HTERT RPE-1 (cell line): Measurements from ENCODE around the gene ARHGAP19.
"Not testable (repeated sequence)": the region's sequence is repeated elsewhere in the genome, so short reads cannot be mapped to it uniquely, and the experiment has no call there.

Experiments
- in situ Hi-C: fragments of 300-500 bp; cut with MboI; formaldehyde crosslinking; loops from 4 replicates; pipeline ENCODE4 v1.14.3; 2020; ENCODE audit warnings: low sequenced_read_pairs

ARHGAP19 gene

DNA sequence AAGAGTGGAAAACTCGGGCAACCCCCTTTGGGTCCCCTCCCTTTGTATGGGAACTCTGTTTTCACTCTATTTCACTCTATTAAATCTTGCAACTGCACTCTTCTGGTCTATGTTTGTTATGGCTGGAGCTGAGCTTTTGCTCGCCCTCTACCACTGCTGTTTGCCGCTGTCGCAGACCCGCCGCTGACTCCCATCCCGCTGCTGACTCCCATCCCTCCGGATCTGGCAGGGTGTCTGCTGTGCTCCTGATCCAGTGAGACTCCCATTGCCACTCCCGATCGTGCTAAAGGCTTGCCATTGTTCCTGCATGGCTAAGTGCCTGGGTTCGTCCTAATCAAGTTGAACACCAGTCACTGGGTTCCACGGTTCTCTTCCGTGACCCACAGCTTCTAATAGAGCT, 2.4 kb downstream of the ARHGAP19 start:
- in situ Hi-C loops: not testable (repeated sequence)

DNA sequence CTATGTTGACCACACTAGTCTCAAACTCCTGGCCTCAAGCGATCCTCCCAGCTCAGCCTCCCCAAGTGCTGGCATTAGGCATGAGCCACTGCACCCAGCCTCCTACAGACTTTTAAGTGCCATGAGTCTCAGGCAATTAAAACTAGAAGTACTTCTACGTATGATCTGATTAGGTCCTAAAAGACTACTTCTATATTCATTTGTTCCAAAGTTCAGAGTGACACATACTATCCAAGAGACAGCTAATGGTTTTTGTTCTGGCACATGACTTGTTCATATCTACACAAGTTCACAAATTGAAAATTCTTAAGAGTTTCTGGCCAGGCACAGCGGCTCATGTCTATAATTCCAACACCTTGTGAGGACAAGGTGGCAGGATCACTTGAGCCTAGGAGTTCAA, 11.7 kb downstream of the ARHGAP19 start:
- in situ Hi-C loops: no loop called here

DNA sequence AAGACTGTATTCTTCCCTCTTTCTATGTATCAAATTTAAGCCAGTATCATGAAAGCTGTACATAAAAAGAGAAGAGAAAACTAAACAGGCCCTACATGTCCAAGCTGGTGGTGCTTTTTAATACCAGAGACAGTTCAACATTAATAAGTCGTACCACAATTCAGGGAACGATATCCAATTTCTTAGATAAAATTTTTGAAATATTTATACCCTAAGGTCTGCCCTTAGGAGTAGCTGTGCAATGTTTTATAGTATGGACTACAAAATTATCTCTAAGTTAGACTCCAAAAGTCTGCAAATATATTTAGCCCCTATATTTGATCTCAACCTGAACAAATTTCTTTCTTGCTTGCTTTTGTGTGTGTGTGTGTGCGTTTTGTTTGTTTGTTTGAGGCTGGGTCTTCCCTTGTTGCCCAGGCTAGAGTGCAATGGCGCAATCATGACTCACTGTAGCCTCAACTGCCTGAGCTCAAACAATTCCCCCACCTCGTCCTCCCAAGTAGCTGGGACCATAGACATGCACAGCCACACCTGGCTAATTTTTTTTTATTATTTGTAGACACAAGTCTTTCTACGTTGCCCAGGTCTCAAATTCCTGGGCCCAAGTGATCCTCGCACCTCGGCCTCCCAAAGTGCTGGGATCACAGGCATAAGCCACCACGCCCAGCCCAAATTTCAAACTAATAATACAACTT, 13.2 kb downstream of the ARHGAP19 start:
- in situ Hi-C loops: no loop called here

DNA sequence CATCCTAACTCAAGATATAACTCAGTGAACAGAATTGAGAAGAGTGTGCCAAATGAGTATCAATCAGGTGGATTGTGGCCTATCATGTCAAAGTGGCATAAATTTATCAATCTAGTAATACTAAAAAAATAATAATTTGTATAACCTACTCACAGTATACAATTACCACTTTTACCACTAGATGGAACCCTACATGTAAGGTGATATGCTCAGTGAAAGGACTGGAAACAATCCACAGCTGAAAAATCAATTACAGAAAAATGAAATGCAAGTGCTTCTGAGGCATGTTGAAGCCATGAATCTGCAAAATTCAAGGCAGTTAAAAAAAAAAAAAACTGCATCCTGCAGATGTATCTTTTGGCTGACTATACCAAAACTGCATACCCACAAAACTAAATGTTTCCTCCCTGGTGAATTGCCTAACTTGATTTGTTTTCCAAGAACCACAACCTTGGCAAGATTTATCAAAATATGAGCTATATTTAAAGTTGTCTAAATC, 13.9 kb downstream of the ARHGAP19 start:
- in situ Hi-C loops: no loop called here

DNA sequence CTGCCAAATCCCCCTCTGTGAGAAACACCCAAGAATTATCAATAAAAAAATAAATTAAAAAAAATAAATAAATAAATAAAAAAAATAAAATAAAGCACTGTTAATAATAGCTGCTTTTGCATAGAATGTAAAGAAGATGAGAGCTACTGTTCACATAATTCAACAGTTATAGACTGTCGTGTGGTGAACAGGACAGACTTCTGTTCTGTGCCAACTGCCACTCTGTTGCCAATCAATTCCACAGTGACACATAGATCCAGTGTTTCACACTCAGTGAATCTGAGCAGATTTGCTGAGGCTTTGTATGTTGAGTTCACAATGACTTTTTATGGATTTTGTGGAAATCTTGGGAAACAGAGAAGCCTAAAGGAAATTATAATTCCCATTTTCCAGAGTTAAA, 14.9 kb downstream of the ARHGAP19 start:
- in situ Hi-C loops: no loop called here

DNA sequence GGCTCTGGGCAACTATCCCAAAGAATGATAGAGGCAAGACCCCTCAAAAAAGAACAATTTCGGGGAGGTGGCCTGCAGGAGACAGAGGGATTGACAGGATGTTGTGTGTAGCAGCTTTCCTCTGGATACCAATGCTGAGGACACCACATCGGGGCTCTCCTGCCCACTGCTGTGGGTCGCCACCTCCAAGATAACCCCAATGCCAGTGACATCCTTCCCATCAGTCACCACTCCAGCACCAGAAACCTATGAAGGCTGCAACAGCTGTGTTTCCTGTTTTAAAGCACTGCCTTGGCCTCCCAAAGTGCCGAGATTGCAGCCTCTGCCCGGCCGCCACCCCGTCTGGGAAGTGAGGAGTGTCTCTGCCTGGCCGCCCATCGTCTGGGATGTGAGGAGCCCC, 17.6 kb downstream of the ARHGAP19 start:
- in situ Hi-C loops: no loop called here

DNA sequence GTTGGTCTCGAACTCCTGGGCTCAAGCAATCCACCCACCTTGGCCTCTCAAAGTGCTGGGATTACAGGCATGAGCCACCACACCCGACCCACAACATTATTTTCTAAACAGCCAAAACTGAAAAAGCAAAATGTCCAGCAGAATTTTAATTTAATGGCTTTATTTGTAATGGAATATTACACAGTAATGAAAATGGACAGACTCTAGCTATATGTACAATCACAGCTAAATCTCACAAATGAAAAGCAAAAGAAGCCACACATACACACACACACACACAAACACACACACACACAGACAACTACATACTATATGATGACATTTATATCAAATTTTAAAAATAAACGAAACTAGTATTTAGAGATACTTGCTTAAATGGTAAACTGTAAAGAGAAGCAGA, 18.7 kb downstream of the ARHGAP19 start:
- in situ Hi-C loops: no loop called here

DNA sequence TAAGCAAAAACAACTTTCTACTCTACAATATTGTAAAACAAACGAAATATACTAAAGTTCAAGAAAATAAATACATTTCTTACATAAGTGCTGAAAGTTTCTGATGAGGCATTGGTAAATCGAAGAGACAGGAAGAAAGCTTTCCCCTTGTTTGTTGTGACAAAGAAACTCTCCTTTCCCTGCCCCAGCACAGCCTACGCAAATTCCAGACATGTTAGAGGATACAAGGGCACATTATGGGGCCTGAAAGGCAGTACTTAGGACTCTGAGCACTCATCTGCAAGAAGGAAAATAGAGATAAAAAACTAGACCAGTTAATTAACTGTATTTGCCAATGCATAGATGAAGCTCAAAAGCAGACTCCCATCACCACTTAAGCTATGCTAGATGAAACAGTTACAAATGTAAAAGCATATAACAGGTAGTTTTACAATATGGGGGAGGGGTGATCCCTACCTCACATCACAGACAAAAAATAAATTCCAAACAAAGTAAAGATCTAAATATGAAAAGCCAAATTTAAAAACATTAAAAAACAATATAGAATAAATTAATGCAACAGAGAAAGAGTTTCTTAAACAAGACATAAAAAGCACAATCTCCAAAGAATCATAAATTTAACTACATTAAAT, 21.8 kb downstream of the ARHGAP19 start:
- in situ Hi-C loops: no loop called here

DNA sequence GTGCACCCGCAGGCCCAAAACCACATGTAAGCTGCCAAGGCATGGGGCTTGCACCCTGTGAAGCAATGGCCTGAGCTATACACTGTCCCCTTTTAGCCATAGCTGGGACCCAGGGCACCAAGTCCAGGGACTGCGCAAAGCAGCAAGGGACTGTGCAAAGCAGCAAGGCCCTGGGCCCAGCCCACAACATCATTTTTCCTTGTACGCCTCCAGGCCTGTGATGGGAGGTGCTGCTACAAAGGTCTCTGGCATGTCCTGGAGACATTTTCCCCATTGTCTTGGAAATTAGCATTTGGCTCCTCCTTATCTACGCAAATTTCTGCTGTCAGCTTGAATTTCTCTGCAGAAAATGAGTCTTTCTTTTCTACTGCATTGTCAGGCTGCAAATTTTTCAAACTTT, 24.8 kb downstream of the ARHGAP19 start:
- in situ Hi-C loops: no loop called here

DNA sequence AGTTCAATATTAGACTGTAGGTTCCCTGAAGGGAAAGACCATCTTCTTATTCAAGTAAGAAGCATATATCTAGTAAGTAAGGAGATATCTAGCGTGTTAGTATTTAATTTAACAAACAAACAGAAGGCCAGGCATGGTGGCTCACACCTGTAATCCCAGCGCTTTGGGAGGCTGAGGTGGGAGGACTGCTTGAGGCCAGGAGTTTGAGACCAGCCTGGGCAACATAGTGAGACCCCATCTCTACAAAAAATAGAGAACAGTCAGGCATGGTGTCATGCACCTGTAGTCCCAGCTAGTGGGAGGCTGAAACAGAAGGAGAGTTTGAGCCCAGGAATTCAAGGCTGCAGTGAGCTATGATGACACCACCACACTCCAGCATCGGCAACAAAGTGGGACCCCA, 27.3 kb downstream of the ARHGAP19 start:
- in situ Hi-C loops: not testable (repeated sequence)

DNA sequence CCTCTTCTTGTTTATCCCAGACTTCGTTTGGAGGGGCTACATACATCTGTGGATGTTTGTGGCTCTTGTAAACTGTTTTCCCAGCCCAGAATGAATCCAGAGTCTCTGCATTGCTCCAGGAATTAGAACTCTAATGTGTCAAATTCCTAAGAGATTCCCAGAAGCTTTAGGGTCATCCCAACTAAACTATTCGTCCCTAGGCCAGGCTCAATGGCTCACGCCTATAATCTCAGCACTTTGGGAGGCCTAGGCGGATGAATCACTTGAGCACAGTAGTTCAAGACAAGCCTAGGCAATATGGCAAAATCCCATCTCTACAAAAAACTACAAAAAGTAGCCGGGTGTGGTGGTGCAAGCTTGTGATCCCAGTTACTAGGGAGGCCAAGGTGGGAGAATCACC, 28.5 kb downstream of the ARHGAP19 start:
- in situ Hi-C loops: no loop called here

DNA sequence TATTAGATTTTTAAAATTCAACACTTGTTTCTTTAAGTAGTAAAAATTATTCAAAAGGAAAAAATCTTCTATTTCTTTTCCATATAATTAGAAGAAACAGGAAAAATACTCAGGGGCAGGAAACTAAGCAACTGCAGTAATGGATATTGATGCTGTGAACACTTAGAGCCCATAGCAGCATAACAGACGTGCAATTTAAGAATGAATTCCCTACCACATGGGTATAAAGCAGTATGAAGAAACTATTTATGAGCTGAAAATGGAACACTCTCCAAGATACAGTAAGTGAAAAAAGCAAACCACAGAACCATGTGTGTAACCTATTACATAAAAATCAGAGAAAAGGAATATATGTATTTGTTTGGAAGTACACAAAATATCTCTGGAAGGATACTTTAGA, 30.8 kb downstream of the ARHGAP19 start:
- in situ Hi-C loops: no loop called here

DNA sequence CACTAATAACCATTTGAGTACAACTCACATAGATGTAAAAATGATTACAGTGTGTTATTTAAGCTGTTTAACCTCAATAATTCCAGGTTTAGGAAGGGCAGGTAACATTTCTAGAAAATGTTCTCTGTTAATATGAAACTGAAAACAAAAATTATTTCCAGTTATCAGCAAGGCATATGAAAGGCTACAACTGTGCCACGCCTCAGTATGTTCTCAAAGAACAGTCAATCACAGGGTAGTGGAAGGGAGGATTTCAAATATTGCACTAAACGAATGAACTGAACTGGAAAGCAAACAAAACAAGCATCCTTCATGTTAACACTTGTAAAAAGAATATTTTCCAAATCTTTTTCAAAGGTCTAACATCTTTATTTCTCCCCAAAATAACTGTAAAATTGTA, 31.3 kb downstream of the ARHGAP19 start:
- in situ Hi-C loops: no loop called here

DNA sequence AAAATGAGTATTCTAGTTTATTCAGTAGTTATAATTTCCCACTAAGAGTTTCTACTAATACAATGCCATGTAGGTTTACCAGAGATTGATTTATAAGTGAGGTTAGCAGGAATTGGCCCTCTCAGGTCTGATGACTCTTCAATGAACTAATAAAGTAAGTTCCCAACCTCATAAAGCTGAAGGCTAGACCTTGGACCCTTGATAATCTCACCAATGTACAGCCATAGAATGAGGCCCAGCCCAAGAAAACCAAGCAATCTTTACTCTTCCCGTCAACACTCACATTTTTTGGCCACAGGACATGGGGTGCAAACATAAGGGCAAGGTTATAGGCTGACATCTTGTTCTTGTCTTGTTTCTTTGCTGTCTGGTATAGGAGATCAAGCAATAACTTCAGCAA, 33.3 kb downstream of the ARHGAP19 start:
- in situ Hi-C loops: no loop called here

DNA sequence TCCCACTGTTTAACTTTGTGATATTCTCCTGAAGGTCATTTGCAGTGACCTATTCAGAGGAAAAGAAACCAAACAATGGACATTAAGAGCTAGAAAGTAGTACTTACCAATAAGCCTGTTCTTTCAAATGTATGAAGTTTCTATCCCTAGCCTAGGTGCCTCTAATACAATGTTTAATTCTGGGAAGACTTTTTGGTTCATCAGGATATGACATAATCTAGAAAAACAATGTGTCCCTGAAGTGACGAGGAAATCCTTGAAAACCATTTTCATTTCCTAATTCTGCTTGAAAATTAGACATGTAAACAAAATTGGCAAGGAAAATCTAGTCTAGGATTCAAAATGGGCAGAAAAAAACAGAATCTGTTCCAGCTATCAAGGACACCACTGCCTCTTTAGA, 36.1 kb downstream of the ARHGAP19 start:
- in situ Hi-C loops: no loop called here

DNA sequence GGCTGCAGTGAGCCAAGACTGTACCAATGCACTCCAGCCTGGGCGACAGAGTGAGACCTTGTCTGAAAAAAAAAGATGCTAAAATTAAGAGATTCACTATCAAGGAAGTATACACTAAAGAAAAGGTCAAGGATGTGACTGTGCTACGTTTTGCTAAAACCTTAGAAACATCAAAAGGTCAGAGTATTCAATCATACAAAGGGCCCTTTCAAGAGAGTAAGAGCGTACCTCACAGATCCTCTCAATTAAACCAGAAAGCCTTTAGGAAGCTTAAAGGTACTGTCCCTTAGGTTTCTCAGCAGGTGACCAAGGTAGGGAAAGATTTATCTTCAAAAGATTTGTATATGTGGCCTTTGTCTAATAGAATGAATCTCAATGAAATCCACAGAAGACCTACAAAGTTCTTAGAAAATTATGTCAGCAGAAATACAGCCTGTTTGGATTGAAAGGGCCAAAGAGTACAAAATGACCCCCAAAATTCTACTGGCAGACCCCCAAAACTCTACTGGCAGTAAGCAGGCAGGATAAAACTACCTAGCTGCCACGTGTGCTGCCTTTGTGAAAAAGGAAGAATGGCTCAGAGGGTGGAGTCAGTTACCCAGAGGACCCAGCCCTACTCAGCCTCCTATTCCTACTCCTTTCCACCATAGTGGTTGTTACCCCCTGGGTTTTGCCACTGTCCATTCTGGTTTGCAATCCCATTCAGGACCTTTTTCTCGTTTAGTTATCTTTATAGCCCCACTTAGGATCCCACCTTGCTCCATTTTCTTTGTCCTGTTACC, 36.7 kb downstream of the ARHGAP19 start:
- in situ Hi-C loops: no loop called here

DNA sequence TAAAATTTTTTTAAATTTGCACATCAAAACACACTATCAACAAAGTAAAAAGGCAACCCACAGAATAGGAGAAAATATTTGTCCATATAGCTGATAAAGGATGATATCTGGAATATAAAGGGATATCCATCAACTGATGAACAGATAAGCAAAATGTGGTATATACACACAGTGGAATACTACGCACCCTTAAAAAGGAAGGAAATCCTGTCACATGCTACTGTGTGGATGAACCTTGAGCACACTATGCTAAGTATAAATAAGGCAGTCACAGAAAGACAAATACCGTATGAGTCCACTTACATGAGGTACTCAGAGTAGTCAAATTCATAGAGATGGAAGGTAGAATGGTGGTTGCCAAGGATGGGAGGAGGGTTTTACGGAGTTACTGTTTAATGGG, 37.7 kb downstream of the ARHGAP19 start:
- in situ Hi-C loops: no loop called here

DNA sequence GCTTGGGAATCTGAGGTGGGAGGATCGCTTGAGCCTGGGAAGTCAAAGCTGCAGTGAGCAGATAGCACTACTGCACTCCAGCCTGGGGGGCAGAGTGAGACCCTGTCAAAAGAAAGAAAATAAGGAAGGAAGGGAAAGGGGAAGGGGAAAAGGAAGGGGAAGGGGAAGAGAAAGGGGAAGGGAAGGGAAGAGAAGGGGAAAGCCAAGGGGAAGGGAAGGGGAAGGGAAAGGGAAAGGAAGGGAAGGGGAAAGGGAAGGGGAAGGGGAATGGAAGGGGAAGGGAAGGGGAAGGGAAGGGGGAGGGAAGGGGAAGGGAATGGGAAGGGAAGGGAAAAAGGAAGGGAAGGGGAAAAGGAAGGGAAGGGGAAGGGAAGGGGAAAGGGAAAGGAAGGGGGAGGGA, 41.5 kb downstream of the ARHGAP19 start:
- in situ Hi-C loops: no loop called here

DNA sequence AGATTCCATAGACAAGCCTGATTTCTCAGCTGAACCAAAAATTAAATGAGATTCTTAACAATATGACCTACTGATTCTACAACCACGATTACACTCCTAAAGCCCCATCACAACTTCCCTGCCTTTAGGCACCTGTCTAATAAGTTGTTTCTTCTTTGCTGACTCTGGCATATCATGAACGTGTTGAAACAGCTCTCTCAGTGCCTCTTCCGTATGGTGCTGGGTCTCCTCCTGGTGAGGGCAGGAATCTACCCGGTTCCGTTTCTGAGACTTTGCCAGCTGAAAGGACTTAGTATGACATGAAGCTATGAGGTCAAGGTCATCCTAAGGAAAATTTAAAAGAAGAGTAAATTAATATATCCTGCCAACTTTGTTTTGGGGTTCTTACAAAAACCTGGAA, 48.6 kb downstream of the ARHGAP19 start:
- in situ Hi-C loops: no loop called here

DNA sequence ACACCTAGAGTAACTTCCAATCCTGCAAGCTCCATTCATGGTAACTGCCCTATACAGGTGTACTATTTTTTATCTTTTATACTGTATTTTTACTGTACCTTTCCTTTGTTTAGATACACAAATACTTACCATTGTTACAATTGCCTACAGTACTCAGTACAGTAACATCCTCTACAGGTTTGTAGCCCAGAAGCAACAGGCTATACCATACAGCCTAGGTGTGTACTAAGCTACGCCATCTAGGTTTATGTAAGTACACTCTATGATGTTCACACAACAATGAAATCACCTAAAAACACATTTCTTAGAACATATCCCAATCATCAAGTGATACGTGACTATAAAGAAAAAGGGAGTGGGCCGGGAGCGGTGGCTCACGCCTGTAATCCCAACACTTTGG, 53.6 kb downstream of the ARHGAP19 start:
- in situ Hi-C loops: no loop called here

DNA sequence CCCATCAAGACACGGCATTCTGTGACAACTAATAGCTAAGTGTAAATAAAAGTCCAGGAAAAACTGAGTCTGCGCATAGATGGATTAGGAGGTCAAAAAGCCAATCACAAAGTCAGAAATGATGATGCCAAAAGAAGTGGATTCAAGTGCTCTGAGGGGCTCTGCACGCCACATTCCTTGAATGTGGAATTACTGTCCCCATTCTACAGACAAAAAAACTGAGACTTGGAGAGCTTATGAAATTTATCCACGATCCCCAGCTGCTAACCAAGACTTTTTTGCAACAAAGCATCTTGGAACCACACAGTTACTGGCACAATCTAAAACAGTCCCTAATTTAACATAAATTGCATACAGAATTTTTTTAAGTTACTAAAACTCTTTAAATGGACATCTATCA, 57.1 kb downstream of the ARHGAP19 start:
- in situ Hi-C loops: no loop called here

DNA sequence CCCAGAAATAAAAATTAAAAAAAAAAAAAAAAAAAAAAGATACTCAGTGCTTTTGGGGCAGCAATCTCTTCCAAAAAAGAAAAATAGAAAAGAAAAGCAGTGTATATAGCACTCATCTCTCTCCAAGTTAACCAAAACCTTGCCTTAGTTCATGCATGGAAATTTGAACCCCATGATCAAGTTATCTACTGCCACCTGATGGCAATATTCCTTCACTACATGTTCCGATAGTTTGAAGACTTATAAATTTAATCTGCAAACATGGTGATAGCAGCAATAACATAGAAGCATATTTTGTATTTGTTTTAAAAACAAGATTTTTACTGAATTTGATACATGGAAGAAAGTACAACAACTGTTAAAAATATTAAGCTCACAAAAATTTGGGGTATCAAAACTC, 58.0 kb downstream of the ARHGAP19 start:
- in situ Hi-C loops: no loop called here
